ENCODE measurements around the gene CNR2.

The CNR2 gene

GRCh38 chr1:23879809-23880208 lies 33.4 kb downstream of the CNR2 start (continued):
- TF ChIP-seq, protein P1, sequence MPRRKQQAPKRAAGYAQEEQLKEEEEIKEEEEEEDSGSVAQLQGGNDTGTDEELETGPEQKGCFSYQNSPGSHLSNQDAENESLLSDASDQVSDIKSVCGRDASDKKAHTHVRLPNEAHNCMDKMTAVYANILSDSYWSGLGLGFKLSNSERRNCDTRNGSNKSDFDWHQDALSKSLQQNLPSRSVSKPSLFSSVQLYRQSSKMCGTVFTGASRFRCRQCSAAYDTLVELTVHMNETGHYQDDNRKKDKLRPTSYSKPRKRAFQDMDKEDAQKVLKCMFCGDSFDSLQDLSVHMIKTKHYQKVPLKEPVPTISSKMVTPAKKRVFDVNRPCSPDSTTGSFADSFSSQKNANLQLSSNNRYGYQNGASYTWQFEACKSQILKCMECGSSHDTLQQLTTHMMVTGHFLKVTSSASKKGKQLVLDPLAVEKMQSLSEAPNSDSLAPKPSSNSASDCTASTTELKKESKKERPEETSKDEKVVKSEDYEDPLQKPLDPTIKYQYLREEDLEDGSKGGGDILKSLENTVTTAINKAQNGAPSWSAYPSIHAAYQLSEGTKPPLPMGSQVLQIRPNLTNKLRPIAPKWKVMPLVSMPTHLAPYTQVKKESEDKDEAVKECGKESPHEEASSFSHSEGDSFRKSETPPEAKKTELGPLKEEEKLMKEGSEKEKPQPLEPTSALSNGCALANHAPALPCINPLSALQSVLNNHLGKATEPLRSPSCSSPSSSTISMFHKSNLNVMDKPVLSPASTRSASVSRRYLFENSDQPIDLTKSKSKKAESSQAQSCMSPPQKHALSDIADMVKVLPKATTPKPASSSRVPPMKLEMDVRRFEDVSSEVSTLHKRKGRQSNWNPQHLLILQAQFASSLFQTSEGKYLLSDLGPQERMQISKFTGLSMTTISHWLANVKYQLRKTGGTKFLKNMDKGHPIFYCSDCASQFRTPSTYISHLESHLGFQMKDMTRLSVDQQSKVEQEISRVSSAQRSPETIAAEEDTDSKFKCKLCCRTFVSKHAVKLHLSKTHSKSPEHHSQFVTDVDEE (CRISPR knock-in tag; IDR thresholded peaks at IDR 0.05), result no peak

DNA sequence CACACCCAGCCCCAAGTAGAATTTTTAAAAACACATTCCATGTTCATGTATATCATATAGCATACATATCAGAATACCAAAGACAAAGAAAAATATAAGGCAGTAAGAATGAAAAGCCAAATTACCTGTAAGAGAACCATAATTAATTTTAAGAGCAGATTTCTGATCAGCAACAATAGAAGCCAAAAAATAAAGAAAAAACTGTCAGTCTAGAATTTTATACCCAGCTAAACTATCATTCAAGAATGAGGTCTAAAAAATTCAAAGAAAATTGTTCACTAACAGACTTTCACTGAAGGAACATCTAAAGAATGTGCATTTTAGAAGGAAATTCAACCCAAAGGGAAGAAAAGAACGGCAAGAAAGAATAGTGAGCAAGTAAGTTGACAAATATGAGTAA lies 34.5 kb downstream of the CNR2 start:
- no peak for ATAC-seq

GRCh38 chr1:23875382-23875781 lies 37.8 kb downstream of the CNR2 start:
- no peak for ATAC-seq
- no peak for TF ChIP-seq PPARA (CRISPR knock-in tag; IDR thresholded peaks at IDR 0.05; ENCODE audit: borderline replicate concordance)
- no peak for TF ChIP-seq CREB5 (CRISPR knock-in tag; IDR thresholded peaks at IDR 0.05; ENCODE audit: low read depth)
- TF ChIP-seq ESRRG (CRISPR knock-in tag; IDR thresholded peaks at IDR 0.05), result no peak
- TF ChIP-seq ARNTL (CRISPR knock-in tag; IDR thresholded peaks at IDR 0.05; ENCODE audit: borderline replicate concordance, low read depth), result no peak
- no peak for TF ChIP-seq POU6F1 (CRISPR knock-in tag; IDR thresholded peaks at IDR 0.05; ENCODE audit: borderline replicate concordance, low read depth)
- TF ChIP-seq ZC3H10 (CRISPR knock-in tag; IDR thresholded peaks at IDR 0.05), result no peak
- no peak for TF ChIP-seq RARB (CRISPR knock-in tag; IDR thresholded peaks at IDR 0.05)
- TF ChIP-seq ZFP30 (CRISPR knock-in tag; IDR thresholded peaks at IDR 0.05), result no peak
- no peak for TF ChIP-seq OSR1 (CRISPR knock-in tag; IDR thresholded peaks at IDR 0.05)
- TF ChIP-seq ZFP3 (CRISPR knock-in tag; IDR thresholded peaks at IDR 0.05), result no peak
- no peak for TF ChIP-seq ISL1 (CRISPR knock-in tag; IDR thresholded peaks at IDR 0.05)
- TF ChIP-seq GLIS3 (CRISPR knock-in tag; IDR thresholded peaks at IDR 0.05), result no peak
- TF ChIP-seq, protein P2, sequence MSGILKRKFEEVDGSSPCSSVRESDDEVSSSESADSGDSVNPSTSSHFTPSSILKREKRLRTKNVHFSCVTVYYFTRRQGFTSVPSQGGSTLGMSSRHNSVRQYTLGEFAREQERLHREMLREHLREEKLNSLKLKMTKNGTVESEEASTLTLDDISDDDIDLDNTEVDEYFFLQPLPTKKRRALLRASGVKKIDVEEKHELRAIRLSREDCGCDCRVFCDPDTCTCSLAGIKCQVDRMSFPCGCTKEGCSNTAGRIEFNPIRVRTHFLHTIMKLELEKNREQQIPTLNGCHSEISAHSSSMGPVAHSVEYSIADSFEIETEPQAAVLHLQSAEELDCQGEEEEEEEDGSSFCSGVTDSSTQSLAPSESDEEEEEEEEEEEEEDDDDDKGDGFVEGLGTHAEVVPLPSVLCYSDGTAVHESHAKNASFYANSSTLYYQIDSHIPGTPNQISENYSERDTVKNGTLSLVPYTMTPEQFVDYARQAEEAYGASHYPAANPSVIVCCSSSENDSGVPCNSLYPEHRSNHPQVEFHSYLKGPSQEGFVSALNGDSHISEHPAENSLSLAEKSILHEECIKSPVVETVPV (CRISPR knock-in tag; IDR thresholded peaks at IDR 0.05), result no peak

More for the DNA sequence above, 34.5 kb downstream of the CNR2 start:
- TF ChIP-seq, protein P1 (CRISPR knock-in tag; IDR thresholded peaks at IDR 0.05), result no peak
- TF ChIP-seq ZNF565 (CRISPR knock-in tag; conservative IDR thresholded peaks at IDR 0.05; ENCODE audit: low read depth) (no peak), ZFP3 (CRISPR knock-in tag; IDR thresholded peaks at IDR 0.05) (no peak), ISL1 (CRISPR knock-in tag; IDR thresholded peaks at IDR 0.05) (no peak), GLIS3 (CRISPR knock-in tag; IDR thresholded peaks at IDR 0.05) (no peak), TOX (CRISPR knock-in tag; IDR thresholded peaks at IDR 0.05; ENCODE audit: borderline replicate concordance) (no peak), BACH2 (CRISPR knock-in tag; IDR thresholded peaks at IDR 0.05; ENCODE audit: borderline replicate concordance) (no peak), POU6F1 (CRISPR knock-in tag; IDR thresholded peaks at IDR 0.05; ENCODE audit: borderline replicate concordance, low read depth) (no peak), ZC3H10 (CRISPR knock-in tag; IDR thresholded peaks at IDR 0.05) (no peak), OSR1 (CRISPR knock-in tag; IDR thresholded peaks at IDR 0.05) (no peak), ZFP30 (CRISPR knock-in tag; IDR thresholded peaks at IDR 0.05) (no peak), ZNF8 (CRISPR knock-in tag; IDR thresholded peaks at IDR 0.05) (no peak), RARB (CRISPR knock-in tag; IDR thresholded peaks at IDR 0.05) (no peak), TCF4 (CRISPR knock-in tag; IDR thresholded peaks at IDR 0.05; ENCODE audit: borderline replicate concordance) (no peak), PATZ1 (CRISPR knock-in tag; IDR thresholded peaks at IDR 0.05; ENCODE audit: borderline replicate concordance) (no peak)

Data from SK-N-SH treated with all-trans-retinoic acid at 6 μM for 48 hours (cell line).